Prostate gland (tissue), 2 donors: ENCODE data around the gene EXOSC5. TPM values are rescaled to one million over a fixed set of nuclear protein-coding genes. Genes with fewer than 3 reads are reported as not detected.

Experiments used
- DNase-seq: peaks from one replicate; pipeline ENCODE4 v3.0.0-alpha.2; 2019; ENCODE audit warnings: low spot score
- H3K27ac ChIP-seq, 2 donors: fragments of 200-600 bp; sonication (generic); 2 replicates each; pipeline ENCODE4 v1.5.1; 2017 to 2019
- H3K27me3 ChIP-seq: fragments of 200-600 bp; sonication (generic); replicated peaks from 2 replicates; pipeline ENCODE4 v1.5.1; 2019; ENCODE audit not compliant: insufficient read depth
- H3K36me3 ChIP-seq, 2 donors: fragments of 200-600 bp; sonication (generic); 1 replicate in 1 of 2; 2 replicates in 1 of 2; pipeline versions ENCODE4 v1.5.1 to v1.8.1; 2017 to 2019
- H3K4me1 ChIP-seq: fragments of 200-600 bp; sonication (generic); replicated peaks from 2 replicates; pipeline ENCODE4 v1.5.1; 2019
- H3K4me3 ChIP-seq, 2 donors: fragments of 200-600 bp; sonication (generic); 2 replicates each; pipeline ENCODE4 v1.5.1; 2017 to 2019
- H3K9me3 ChIP-seq: fragments of 200-600 bp; sonication (generic); 2 replicates; pipeline ENCODE4 v1.5.1; 2017
- CTCF ChIP-seq, 4 experiments: fragments of 200-600 bp in 2 of 4; fragments of 450-650 bp in 2 of 4; sonication (generic) in 2 of 4; IDR thresholded peaks; 1 replicate in 3 of 4; 2 replicates in 1 of 4; pipeline ENCODE4 v1.5.1; 2016 to 2019; ENCODE audit warnings: antibody characterized with exemption in 4 of 4, mild to moderate bottlenecking in 2 of 4, moderate library complexity in 2 of 4
- POLR2A ChIP-seq: fragments of 450-650 bp; IDR thresholded peaks from one replicate; pipeline ENCODE4 v1.6.1; 2016; ENCODE audit warnings: antibody characterized with exemption, mild to moderate bottlenecking
- POLR2AphosphoS5 ChIP-seq: sonication (generic); formaldehyde crosslinking; IDR thresholded peaks from one replicate; pipeline ENCODE4 v1.6.1; 2017; ENCODE audit warnings: antibody characterized with exemption
- WGBS: methylation state at CpG from one replicate; pipeline ENCODE4 v1.1.5; 2018; 5-methylcytosine and 5-hydroxymethylcytosine counted together
- intact Hi-C: fragments of 100-400 bp; cut with DNase I; formaldehyde crosslinking; loops from one replicate; pipeline ENCODE4 v1.14.2; 2022
- total RNA-seq, 2 donors: library from RNA; depleted of rRNA; stranded (reverse); fragments of >200 nt; gene quantifications; one replicate each; pipeline ENCODE4 v1.1.0, GENCODE V29; 2016

The EXOSC5 gene
- total RNA-seq, 2 donors from 2014 or later, result 29.6 to 34.0 TPM

- no peak for DNase-seq
- intact Hi-C loops, result no loop called here
- Histone ChIP-seq H3K4me3 (no peak overlapping the region), H3K9me3 (no peaks in the 10 kb centered on the region), H3K27me3 (no peaks in the 10 kb centered on the region), H3K36me3 (no peaks in the 10 kb centered on the region), H3K27ac (no peak overlapping the region), H3K4me1 (no peaks in the 10 kb centered on the region)
- TF ChIP-seq POLR2A (no peak), POLR2AphosphoS5 (no peak), CTCF (IDR thresholded peaks at IDR 0.05) (no peak)
- whole genome bisulfite sequencing, result 59% methylated on average over 9 of the region's 9 CpGs
These were observed 19.0 kb downstream of the EXOSC5 start for GRCh38 chr19:41377977-41378709.

GRCh38 chr19:41376998-41377365, 20.2 kb downstream of the EXOSC5 start:
- Histone ChIP-seq H3K4me1 (no peaks in the 10 kb centered on the region), H3K36me3 (no peaks in the 10 kb centered on the region), H3K27ac (peak overlapping the region; percentile 64 to 77), H3K9me3 (no peaks in the 10 kb centered on the region), H3K27me3 (no peaks in the 10 kb centered on the region), H3K4me3 (peak overlapping the region; percentile 38 to 44)
- 64% methylated on average over 8 of the region's 8 CpGs for WGBS
- intact Hi-C loops, result no loop called here
- DNase-seq, result no peak
- TF ChIP-seq POLR2AphosphoS5 (no peak), POLR2A (no peak), CTCF (IDR thresholded peaks at IDR 0.05) (no peak)

GRCh38 chr19:41376241-41376997, 20.7 kb downstream of the EXOSC5 start, which contains the start of gene TMEM91:
TSS of gene TMEM91 (plus strand) at chr19:41376533. CDS start at chr19:41378310, 1,777 bp downstream.
- Histone ChIP-seq H3K36me3 (no peaks in the 10 kb centered on the region), H3K27ac (peak within 1 kb of the TSS; percentile 64 to 77), H3K4me3 (peak within 1 kb of the TSS; percentile 38 to 44), H3K9me3 (no peaks in the 10 kb centered on the region), H3K27me3 (no peaks in the 10 kb centered on the region), H3K4me1 (no peaks in the 10 kb centered on the region)
- DNase-seq, result peak; percentile 42
- intact Hi-C loops, result no loop called here
- TF ChIP-seq POLR2AphosphoS5, result peak; percentile 62
- no peak for TF ChIP-seq POLR2A
- no peak for TF ChIP-seq CTCF (IDR thresholded peaks at IDR 0.05)
- 4% methylated on average over 34 of the region's 47 CpGs for WGBS

- H3K4me3 ChIP-seq, result no peak overlapping the region
- H3K4me1 ChIP-seq, result no peaks in the 10 kb centered on the region
- no peak overlapping the region for H3K27ac ChIP-seq
- peak; percentile 47 for DNase-seq
- intact Hi-C loops, result no loop called here
- no peaks in the 10 kb centered on the region for H3K27me3 ChIP-seq
- no peaks in the 10 kb centered on the region for H3K9me3 ChIP-seq
- no peaks in the 10 kb centered on the region for H3K36me3 ChIP-seq
- TF ChIP-seq POLR2AphosphoS5 (peak; percentile 54), POLR2A (no peak), CTCF (IDR thresholded peaks at IDR 0.05) (no peak)
- WGBS, result 11% methylated on average over 12 of the region's 12 CpGs
These were observed 23.2 kb downstream of the EXOSC5 start for GRCh38 chr19:41373993-41374392.
